ENCODE data around the gene PACSIN2.
"Not testable (repeated sequence)": the region's sequence is repeated elsewhere in the genome, so short reads cannot be mapped to it uniquely, and the experiment has no call there.

PACSIN2 gene

GRCh38 chr22:42957544-42957943 lies 57.4 kb downstream of the PACSIN2 start:
- no peak for TF ChIP-seq CTCF (IDR thresholded peaks at IDR 0.05; ENCODE audit: extremely low read depth, missing control alignments)
- no peak for DNase-seq (ENCODE audit: low spot score)

- TF ChIP-seq CTCF (IDR thresholded peaks at IDR 0.05; ENCODE audit: extremely low read depth, missing control alignments), result no peak
- DNase-seq (ENCODE audit: low spot score), result no peak
These were observed 59.1 kb downstream of the PACSIN2 start for GRCh38 chr22:42955848-42956247.

- no peak for TF ChIP-seq CTCF (IDR thresholded peaks at IDR 0.05; ENCODE audit: extremely low read depth, missing control alignments)
- no peak for DNase-seq (ENCODE audit: low spot score)
These were observed 59.8 kb downstream of the PACSIN2 start for GRCh38 chr22:42955087-42955635.

- DNase-seq (ENCODE audit: low spot score), result not testable (repeated sequence)
These were observed 61.2 kb downstream of the PACSIN2 start for GRCh38 chr22:42953751-42954150.

GRCh38 chr22:42951093-42951710 lies 63.7 kb downstream of the PACSIN2 start:
- no peak for TF ChIP-seq CTCF (IDR thresholded peaks at IDR 0.05; ENCODE audit: extremely low read depth, missing control alignments)
- no peak for DNase-seq (ENCODE audit: low spot score)

GRCh38 chr22:42950281-42950680 lies 64.7 kb downstream of the PACSIN2 start:
- no peak for TF ChIP-seq CTCF (IDR thresholded peaks at IDR 0.05; ENCODE audit: extremely low read depth, missing control alignments)
- no peak for DNase-seq (ENCODE audit: low spot score)

GRCh38 chr22:42949159-42949558 lies 65.8 kb downstream of the PACSIN2 start:
- DNase-seq (ENCODE audit: low spot score), result no peak
- no peak for TF ChIP-seq CTCF (IDR thresholded peaks at IDR 0.05; ENCODE audit: extremely low read depth, missing control alignments)

GRCh38 chr22:42948294-42948693 lies 66.7 kb downstream of the PACSIN2 start:
- no peak for DNase-seq (ENCODE audit: low spot score)
- no peak for TF ChIP-seq CTCF (IDR thresholded peaks at IDR 0.05; ENCODE audit: extremely low read depth, missing control alignments)
